Endothelial cell of umbilical vein (primary cell): Measurements from ENCODE around the gene CTBP2. TPM values are rescaled to one million over a fixed set of nuclear protein-coding genes. Genes with fewer than 3 reads are reported as not detected.

ENCODE experiments used
- BruUV-seq: library from RNA; stranded (reverse); fragments of 400-500 nt; replicated peaks from 2 replicates; lab custom pipeline; 2021; lab: Mats Ljungman, UMichigan
- CTCF ChIA-PET: fragments of 300-600, 350-600 bp; sonication (Branson Sonifier 250); formaldehyde crosslinking; loops from one replicate; lab custom pipeline; 2021; ENCODE audit warnings: antibody characterized with exemption, inconsistent platforms; lab: Charles Lee
- POLR2A ChIA-PET: fragments of 300-600, 350-600 bp; sonication (Branson Sonifier 250); formaldehyde crosslinking; loops from one replicate; lab custom pipeline; 2021; ENCODE audit warnings: antibody characterized with exemption, inconsistent platforms; lab: Charles Lee
- DNase-seq: peaks from one replicate; pipeline ENCODE4 v3.0.0-alpha.2; 2011; ENCODE audit warnings: low read depth, low spot score
- FAIRE-seq: peaks from 2 replicates; lab custom pipeline; 2011; peaks lifted over from hg19 to GRCh38; lab: Jason Lieb, UNC
- H2AFZ ChIP-seq: 2 replicates; pipeline ENCODE4 v1.6.0; 2012; ENCODE audit warnings: low read depth, low read length, control low read depth, inconsistent platforms
- H3K27ac ChIP-seq: 2 replicates; pipeline ENCODE4 v1.5.1; 2011; ENCODE audit warnings: low read depth, mild to moderate bottlenecking, control low read depth, low read length, moderate library complexity; ENCODE audit not compliant: insufficient read depth
- H3K27me3 ChIP-seq, 2 experiments: 2 replicates each; pipeline versions ENCODE4 v1.6.0 to v1.6.1; 2011; ENCODE audit warnings: low read length in 2 of 2, mixed read lengths in 1 of 2; ENCODE audit not compliant: control insufficient read depth in 2 of 2, insufficient read depth in 2 of 2
- H3K36me3 ChIP-seq, 2 experiments: 2 replicates in 1 of 2; 3 replicates in 1 of 2; pipeline ENCODE4 v1.5.1; 2011; ENCODE audit warnings: low read length in 2 of 2, mild to moderate bottlenecking in 1 of 2, moderate library complexity in 1 of 2; ENCODE audit not compliant: control insufficient read depth in 2 of 2, insufficient read depth in 2 of 2; ENCODE audit errors: extremely low read depth in 1 of 2
- H3K4me1 ChIP-seq: 3 replicates; pipeline ENCODE4 v1.5.1; 2011; ENCODE audit warnings: mild to moderate bottlenecking, low read length; ENCODE audit not compliant: control insufficient read depth, insufficient read depth; ENCODE audit errors: extremely low read depth
- H3K4me2 ChIP-seq: 2 replicates; pipeline ENCODE4 v1.6.1; 2011; ENCODE audit warnings: low read length, control low read depth, mixed read lengths; ENCODE audit not compliant: insufficient read depth
- H3K4me3 ChIP-seq, 3 experiments: fragments of 200-600 bp in 1 of 3; sonication (generic), shearing (Covaris generic) in 1 of 3; replicated peaks in 1 of 3; 2 replicates each; pipeline ENCODE4 v1.5.1; 2011 to 2016; ENCODE audit warnings: control low read depth in 3 of 3, low read length in 3 of 3, mild to moderate bottlenecking in 2 of 3, inconsistent platforms in 1 of 3, low read depth in 1 of 3, moderate library complexity in 1 of 3; ENCODE audit not compliant: insufficient read depth in 1 of 3
- H3K79me2 ChIP-seq: 2 replicates; pipeline ENCODE4 v1.6.0; 2012; ENCODE audit warnings: low read length, inconsistent platforms; ENCODE audit not compliant: control insufficient read depth, insufficient read depth
- H3K9ac ChIP-seq: replicated peaks from 2 replicates; pipeline ENCODE3; 2011; ENCODE audit warnings: low read length, control low read depth; ENCODE audit not compliant: insufficient read depth; ENCODE audit errors: extremely low read depth
- H3K9me1 ChIP-seq: replicated peaks from 3 replicates; pipeline ENCODE4 v1.6.0; 2011; ENCODE audit warnings: mild to moderate bottlenecking, low read length; ENCODE audit not compliant: control insufficient read depth, insufficient read depth; ENCODE audit errors: extremely low read depth
- H3K9me3 ChIP-seq: replicated peaks from 2 replicates; pipeline ENCODE4 v1.5.1; 2012; ENCODE audit warnings: low read length, inconsistent platforms; ENCODE audit not compliant: control insufficient read depth, insufficient read depth
- H4K20me1 ChIP-seq: replicated peaks from 2 replicates; pipeline ENCODE3; 2011; ENCODE audit warnings: mild to moderate bottlenecking, low read length; ENCODE audit not compliant: control insufficient read depth, insufficient read depth; ENCODE audit errors: extremely low read depth
- EZH2 ChIP-seq: IDR thresholded peaks from 2 replicates; pipeline ENCODE4 v1.6.1; 2012; ENCODE audit warnings: borderline replicate concordance, low read depth, mild to moderate bottlenecking, moderate library complexity, low read length, inconsistent platforms; ENCODE audit not compliant: severe bottlenecking
- FOS ChIP-seq: IDR thresholded peaks from 2 replicates; pipeline ENCODE4 v1.6.1; 2011; ENCODE audit warnings: mild to moderate bottlenecking, low read length, moderate library complexity, borderline replicate concordance; ENCODE audit not compliant: insufficient read depth
- GATA2 ChIP-seq: IDR thresholded peaks from 2 replicates; pipeline ENCODE4 v1.7.0; 2011; ENCODE audit warnings: low read depth, mild to moderate bottlenecking, moderate library complexity, mixed read lengths, low read length; ENCODE audit not compliant: insufficient read length, insufficient read depth
- MYC ChIP-seq: IDR thresholded peaks from one replicate; pipeline ENCODE4 v1.6.1; 2011; ENCODE audit warnings: mild to moderate bottlenecking, low read depth, low read length
- POLR2A ChIP-seq: IDR thresholded peaks from 2 replicates; pipeline ENCODE4 v1.6.1; 2012; ENCODE audit warnings: low read depth, mild to moderate bottlenecking, control low read depth, low read length
- dilution Hi-C: fragments of 300-500 bp; cut with MboI; formaldehyde crosslinking; loops from one replicate; pipeline ENCODE4 v1.15.0; 2019; ENCODE audit warnings: low sequenced_read_pairs; ENCODE audit not compliant: extremely low pct_ligation_motif_present
- intact Hi-C: fragments of 100-400 bp; cut with micrococcal nuclease; formaldehyde crosslinking; loops from one replicate; pipeline ENCODE4 v1.10.0; 2022
- polyA plus RNA-seq, 4 experiments: library from polyadenylated mRNA; depleted of rRNA in 3 of 4; stranded (reverse) in 3 of 4; unstranded in 1 of 4; fragments of >200 nt; gene quantifications; 2 replicates each; pipeline versions ENCODE4 v1.2.1 to v1.2.3, GENCODE V29; 2011 to 2012; ENCODE audit warnings: missing spikeins in 1 of 4
- total RNA-seq: library from RNA; stranded (reverse); gene quantifications from 2 replicates; pipeline ENCODE4 v1.2.3, GENCODE V29; 2021
- TF ChIP-seq, protein P1 (sequence below), 2 donors: IDR thresholded peaks; 1 replicate in 1 of 2; 2 replicates in 1 of 2; pipeline ENCODE4 v1.5.1; 2011; ENCODE audit warnings: low read length in 2 of 2, mild to moderate bottlenecking in 2 of 2, moderate library complexity in 2 of 2, control low read depth in 1 of 2, inconsistent platforms in 1 of 2, low read depth in 1 of 2; ENCODE audit not compliant: insufficient read depth in 1 of 2; ENCODE audit errors: extremely low read depth in 1 of 2
- TF ChIP-seq, protein P2 (sequence below): IDR thresholded peaks from 2 replicates; pipeline ENCODE4 v1.6.1; 2011; ENCODE audit not compliant: insufficient read depth, insufficient read length

The CTBP2 gene
- total and polyA plus RNA-seq, 2 donors (not counting 3 experiments of a cell fraction or from before 2014, with no cell fraction given) = 118 to 128 TPM

DNA sequence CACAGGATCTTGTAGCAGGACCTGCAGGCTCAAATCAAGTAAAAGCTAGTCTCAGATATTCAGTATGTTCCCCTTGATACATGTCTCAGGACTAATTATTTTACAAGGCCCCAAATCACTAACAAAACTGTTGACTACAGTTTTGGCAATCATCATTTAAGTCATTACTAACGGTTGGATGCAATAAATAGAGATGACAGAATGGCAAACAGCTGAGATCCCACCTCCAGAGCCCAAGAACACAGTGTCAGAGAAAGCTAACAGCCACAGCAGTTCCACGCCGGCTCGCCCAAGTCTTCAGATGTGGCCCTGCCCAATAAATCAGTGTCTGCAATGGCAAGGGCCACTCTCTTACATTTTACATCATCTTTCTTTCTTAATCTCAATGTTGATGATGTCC is 87.6 kb downstream of the CTBP2 start:
- TF ChIP-seq, protein P1, sequence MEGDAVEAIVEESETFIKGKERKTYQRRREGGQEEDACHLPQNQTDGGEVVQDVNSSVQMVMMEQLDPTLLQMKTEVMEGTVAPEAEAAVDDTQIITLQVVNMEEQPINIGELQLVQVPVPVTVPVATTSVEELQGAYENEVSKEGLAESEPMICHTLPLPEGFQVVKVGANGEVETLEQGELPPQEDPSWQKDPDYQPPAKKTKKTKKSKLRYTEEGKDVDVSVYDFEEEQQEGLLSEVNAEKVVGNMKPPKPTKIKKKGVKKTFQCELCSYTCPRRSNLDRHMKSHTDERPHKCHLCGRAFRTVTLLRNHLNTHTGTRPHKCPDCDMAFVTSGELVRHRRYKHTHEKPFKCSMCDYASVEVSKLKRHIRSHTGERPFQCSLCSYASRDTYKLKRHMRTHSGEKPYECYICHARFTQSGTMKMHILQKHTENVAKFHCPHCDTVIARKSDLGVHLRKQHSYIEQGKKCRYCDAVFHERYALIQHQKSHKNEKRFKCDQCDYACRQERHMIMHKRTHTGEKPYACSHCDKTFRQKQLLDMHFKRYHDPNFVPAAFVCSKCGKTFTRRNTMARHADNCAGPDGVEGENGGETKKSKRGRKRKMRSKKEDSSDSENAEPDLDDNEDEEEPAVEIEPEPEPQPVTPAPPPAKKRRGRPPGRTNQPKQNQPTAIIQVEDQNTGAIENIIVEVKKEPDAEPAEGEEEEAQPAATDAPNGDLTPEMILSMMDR (IDR thresholded peaks at IDR 0.05; ENCODE audit: extremely low read depth in 1 of 2, insufficient read depth in 1 of 2, low read depth in 1 of 2, low read length in 2 of 2) = no peak
- TF ChIP-seq FOS (no peak), POLR2A (no peak), MYC (no peak), GATA2 (no peak), EZH2 (no peak)
- TF ChIP-seq, protein P2, sequence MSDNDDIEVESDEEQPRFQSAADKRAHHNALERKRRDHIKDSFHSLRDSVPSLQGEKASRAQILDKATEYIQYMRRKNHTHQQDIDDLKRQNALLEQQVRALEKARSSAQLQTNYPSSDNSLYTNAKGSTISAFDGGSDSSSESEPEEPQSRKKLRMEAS = no peak
- DNase-seq = no peak
- Histone ChIP-seq H3K4me3 (no peak overlapping the region), H3K27me3 (no peaks in the 10 kb centered on the region), H3K36me3 (peaks cover 4 to 13% of the 10 kb centered on the region in 2 experiments), H3K4me1 (peaks cover 22% of the 10 kb centered on the region), H3K9me1 (no peaks in the 10 kb centered on the region), H3K9ac (no peak overlapping the region), H4K20me1 (no peaks in the 10 kb centered on the region), H3K27ac (no peak overlapping the region), H2AFZ (no peak overlapping the region), H3K79me2 (peaks cover 84% of the 10 kb centered on the region), H3K9me3 (no peaks in the 10 kb centered on the region), H3K4me2 (no peak overlapping the region)
- ChIA-PET CTCF (interaction anchor here (1.0 to 1.7 kb wide), 3 partner anchors 11 to 56 kb away, joined by 3 to 7 read pairs (median 5); no protein-coding TSS in a partner anchor), POLR2A (interaction anchor here (0.9 kb wide), 1 partner anchor 16 kb away, joined by 3 read pairs; no protein-coding TSS in a partner anchor)
- dilution Hi-C loops (no loop called here), intact Hi-C loops (no loop called here)
- BruUV-seq = no TSS peak
- FAIRE-seq = no peak
